GM21529 (cell line): ENCODE measurements around the gene CNIH3.

Experiments
- ATAC-seq: cut with Tn5 transposase; IDR thresholded peaks from one replicate; pipeline ENCODE4 v1.9.1; 2021; ENCODE audit not compliant: unreplicated experiment

CNIH3 gene

DNA sequence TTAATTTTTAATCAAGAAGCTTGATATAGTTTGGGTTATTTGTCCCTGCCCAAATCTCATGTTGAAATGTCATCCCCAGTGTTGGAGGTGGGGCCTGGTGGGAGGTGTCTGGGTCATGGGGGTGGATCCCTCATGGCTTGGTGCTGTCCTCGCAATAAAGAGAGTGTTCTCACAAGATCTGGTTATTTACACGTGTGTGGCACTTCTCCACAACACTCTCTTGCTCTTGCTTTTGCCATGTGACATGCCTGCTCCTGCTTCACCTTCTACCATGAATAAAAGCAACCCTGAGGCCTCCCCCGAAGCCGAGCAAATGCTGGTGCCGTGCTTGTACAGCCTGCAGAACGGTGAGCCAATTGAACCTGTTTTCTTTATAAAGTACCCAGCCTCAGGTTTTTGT, 2.6 kb upstream of the CNIH3 start:
- ATAC-seq = no peak

DNA sequence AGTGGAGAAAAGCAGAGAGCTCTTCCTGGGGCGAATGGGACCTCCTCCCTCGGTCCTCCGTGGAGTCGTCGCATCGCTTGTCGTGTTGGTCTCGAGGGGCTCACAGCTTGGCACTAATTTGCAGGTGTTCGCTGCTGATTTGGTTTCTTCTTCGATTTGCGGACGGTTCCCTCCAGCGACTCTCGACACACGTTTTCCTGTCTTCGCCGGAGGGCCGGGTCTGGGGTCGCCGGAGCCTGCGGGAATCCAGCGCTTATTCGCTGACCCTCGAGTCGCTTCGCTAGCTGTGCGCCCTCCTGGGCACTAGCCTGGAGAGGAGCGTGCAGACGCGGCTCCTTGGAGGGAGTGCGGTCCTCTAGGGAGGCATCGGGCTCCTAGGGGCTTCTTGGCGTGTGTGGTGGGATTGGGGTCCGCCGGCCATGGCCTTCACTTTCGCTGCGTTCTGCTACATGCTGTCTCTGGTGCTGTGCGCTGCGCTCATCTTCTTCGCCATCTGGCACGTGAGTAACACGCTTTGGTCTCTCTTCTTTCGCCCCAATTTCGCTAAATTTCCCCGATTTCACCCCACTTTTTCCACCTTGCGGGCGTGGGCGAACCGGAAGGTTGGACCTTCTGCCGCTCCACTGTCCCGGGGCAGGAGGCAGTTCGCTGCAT, 766 bp downstream of the CNIH3 start:
- no peak for ATAC-seq

DNA sequence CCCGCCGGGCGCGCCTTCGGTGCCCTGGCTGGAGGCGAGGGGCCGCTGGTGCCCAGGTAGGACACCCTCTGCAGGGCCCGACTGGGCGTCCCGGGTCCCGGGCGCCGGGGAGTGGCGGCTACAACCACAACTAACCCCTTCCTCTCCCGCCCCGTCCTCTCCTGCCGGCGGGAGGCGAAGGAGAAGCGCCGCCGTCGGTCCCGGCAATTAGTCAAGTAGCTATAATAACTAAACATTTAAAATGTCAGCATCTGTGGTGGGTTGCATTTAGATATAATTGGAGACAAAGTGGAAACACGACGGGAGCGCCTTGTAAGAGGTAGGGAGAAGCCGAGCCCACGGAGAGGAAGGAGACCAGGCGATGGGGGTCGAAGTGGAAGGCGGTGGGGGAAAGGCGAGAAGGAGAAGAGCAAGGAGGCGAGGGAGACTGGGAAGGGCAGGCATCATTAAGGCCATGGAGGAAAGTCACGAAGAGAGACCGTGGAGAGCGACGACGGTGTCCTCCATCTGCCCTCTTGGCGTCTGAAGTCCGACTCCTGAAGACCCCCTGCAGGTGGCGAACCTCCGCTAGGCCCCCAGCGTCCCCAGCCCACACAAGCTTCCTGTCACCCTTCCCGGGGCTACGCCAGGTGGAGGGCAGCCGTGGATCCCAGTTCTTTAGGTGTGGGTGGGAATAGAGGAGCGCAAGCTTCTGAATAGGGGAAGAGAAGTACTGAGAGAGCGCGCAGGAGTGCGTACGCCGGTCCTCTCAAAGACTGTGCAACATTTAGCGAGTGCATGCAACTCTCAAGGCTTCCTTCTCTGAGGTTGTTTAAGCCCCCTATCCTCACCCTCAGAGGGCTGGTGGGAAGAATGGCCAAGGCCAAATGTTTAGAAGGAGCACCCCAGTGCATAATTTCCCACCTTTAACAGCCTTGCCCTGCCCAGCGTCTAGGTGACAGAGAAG, 1.6 kb downstream of the CNIH3 start:
- ATAC-seq = no peak

DNA sequence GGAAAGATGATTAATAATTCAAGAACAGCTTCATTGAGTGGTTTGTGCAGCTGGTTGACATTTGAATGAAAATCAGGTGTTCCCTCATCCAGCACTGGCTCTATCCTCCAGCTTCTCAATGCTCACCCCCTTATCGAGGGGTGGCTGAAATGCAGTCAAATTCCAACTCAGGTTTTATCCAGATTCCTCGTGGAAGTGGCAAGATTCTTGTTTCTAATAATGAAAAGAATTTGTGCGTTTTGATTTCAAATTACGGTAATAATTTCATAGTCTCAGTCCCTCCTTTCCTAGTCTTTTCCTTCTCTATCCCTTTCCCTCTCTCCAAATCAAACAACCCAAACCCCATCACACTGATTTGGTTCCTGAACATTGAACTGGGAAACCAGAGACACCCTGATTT, 3.1 kb downstream of the CNIH3 start:
- no peak for ATAC-seq

DNA sequence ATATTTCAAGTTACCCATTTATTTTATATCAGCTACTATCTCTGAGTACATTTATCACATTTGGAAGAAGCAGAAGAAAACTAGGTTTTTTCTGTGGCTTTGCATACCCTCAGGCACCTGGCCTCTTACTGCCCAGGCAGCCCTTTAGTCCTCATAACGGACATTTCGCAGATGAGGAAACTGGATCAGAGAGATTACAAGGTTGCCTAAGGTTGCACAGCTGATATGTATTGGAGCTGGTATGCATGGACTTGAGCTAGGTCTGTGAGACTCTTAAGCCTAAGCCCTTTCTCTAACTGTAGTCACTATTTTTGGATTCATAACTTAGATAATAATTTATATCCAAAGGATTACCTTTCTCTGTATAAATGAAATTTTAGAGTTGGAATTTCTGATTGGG, 4.0 kb downstream of the CNIH3 start:
- no peak for ATAC-seq

DNA sequence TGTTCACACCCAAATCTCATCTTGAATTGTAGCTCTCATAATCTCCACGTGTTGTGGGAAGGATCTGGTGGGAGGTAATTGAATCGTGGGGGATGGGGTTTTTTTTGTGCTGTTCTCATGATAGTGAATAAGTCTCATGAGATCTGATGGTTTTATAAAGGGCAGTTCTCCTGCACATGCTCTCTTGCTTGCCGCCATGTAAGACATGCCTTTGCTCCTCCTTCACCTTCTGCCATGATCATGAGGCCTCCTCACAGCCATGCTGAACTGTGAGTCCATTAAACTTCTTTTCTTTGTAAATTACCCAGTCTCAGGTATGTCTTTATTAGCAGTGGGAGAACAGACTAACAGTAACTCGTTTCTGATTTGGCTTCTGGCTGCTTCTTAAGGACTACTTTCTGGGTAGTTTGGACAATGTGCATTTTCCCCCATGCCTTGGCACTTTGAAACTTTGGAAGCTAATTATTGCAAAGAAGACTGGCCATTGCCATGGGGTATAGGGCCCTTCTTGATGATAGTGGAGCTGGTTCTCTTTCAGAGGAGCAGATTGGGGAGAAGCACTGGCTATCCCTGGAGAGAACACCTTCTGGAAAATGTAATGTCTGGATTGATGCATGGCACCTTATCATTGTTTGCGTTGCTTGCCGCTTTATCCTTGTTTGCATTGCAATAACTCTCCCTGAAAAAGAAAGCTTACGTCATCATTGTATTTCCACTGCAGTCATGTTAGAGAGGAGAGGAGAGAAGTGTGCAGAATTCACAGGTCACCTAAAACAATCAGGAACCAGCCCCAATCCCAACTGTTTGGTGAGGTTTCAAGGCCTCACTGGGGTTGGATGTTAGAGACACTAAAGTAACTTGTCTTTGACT, 5.9 kb downstream of the CNIH3 start:
- ATAC-seq = no peak

DNA sequence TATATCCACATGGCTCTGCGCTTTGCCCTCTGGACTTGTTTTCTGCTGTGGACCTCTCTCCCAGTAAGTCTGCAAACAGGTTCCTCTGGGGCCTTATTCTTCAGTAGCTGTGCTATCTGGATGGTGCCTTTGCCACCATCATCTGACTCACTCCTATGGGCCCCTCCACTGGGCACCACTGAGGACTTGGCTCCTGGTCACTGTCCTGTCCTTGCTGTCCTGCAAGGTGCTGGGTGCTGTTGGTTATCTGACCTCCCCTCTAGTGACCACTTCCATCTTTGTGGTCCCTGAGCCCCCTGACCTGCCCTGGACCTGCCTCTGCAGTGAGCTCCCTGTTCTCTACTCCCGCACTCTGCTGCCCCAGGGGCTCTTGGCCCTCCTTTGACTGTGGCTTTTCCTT, 6.7 kb downstream of the CNIH3 start:
- ATAC-seq = no peak

DNA sequence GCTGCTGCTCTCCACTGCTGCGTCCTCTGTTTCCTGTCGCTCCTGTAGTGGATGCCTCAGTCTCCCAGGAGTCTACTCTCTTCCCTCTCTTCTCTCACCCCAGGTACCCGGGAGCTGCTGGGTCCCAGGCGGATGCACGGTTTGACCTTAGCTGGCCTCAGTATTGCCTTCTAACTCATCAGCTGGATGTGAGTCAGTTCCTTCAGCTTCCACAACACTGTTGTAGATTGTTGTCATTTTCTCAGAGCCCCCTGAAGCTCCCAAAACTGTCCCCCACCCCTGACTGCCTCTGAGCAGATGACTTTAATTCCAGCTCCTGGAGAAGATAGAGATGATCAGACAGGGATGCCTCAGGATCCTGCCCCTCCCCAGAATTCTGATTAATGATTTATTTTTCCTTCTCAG, 7.2 kb downstream of the CNIH3 start:
- no peak for ATAC-seq

DNA sequence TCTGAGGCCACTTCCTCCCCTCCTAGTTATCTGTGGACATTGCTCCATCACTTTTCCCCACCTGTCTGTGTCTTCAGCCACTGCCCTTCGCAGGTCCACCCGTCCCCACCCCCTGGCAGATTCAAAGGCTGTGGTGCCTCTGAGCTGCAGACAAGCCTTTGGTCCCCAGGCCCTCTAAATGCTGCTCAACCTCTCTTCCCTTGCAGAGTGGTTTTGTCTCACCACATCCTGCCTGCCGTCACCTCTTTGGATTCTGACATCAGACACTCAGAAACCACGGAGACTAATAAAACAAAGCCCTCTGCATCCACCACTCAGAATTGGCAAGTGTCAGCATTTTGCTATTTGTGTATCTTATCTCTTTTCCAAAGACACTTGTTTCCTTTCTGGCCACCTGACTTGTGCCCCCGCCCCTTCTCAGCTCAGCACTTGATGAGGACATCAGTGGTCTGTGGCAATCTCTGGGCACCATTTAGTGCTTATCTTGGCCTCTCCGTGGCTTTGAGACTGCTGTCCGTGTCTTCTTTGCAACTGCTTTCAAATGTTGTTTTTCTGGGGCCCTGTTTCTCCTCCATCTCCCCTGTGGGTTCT, 7.7 kb downstream of the CNIH3 start:
- ATAC-seq = peak; percentile 90

DNA sequence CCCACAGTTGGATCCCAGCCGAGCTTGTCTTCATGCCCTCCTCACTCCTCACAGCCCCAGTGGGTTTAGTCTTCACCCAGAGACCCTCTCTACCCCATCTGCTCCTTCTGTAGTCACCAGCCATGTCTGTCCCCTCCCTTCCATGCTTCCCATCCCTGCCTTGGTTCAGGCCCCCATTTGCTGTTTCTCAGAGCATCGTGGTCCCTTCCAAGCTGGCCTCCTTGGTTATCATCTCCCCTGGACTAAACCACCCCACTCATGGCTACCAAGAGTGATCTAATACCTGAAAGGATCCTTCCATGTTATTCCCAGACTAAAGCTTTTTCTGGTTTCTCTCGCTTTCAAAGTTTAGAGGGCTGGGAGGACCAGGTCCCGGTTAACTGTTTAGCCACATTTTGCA, 8.3 kb downstream of the CNIH3 start:
- no peak for ATAC-seq

DNA sequence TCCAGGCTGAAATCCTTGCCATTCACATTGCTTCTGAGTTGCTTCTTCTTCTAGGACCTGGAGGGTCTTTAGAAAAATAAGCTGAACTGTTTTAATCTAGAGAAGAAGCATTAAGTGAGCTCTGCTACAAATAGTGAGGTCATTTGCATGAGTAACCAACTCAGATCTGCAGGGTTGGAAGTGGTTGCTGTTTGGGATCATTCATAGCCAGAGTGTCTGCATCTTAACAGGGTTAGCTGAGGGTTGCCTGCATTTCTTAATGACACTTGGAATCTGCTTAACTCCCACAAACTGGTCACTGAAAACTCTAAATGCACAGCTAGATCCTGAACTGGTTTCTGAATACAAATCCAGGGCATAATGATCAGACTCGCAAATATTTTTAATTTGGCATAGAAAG, 9.9 kb downstream of the CNIH3 start:
- no peak for ATAC-seq

DNA sequence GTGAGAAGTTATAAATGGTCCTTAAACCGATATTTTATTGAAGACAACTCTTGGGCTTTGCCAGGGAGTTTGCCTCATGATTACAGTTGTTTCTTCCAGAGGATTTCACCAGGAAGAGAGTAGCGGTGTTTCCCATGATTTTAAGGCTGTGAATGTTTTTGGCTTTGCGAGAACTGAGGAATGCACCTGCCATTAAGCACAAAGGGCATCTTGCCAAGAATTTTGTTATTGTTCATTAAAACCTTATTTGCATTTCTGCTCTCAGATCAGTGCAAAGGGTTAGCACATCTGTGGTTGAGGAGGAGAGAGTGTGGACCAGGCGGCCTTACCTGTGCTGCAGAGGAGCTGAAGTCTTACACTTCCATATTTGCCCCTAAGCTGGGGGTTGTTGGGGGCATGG, 13.8 kb downstream of the CNIH3 start:
- ATAC-seq = no peak

DNA sequence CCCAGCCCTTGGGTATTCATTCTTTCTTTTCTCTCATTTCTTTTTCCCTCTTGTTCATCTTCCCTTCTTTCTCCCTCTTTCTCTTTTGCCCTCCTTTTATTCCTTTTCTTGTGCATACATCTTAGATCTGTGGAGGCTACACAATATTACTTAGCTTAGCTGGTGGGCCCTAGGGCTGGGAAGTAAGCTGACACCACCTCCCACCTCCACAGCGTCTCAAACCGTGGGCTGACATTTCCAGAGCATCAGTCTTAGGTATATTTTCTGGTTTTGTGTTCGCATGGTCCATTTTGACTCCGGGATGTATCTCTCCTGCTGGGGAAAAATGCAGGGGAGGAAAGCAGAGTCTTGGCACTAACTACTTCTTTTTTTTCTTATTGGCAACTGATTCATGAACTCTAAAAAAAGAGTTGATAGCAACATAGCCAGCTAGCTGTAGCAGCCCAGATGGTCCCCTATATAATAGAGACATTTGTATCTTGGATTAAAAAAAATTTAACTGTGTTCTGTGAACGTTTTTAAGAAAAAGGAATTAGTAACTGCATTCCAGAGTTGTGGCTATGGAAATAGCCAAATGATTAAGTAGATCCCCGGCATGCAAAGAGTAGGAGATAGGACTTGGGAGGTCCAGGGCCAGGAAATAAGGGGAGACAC, 15.5 kb downstream of the CNIH3 start:
- no peak for ATAC-seq

DNA sequence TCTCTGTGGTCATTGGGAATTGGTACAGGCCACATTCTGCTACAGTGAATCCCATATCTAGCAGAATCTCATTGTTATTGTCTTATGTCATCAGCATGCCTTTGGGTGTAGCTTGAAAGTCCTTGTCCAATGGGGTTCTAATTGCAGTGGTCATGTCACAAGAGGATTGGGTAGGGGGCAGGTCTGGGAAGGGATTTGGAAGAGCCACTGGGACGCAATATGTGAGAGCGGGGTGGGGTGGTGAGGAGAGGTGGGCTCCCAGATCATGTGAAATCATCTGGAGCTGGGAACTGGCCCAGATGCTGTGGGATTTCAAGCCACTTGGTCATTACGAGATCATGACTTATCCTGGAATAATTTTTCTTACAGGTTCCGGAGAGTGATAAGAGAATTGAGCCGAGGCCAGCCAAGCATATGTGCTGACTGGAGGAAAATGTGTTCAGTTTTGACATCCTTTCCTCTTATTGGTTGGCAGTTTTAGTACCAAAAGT, 16.3 kb downstream of the CNIH3 start:
- ATAC-seq = no peak

DNA sequence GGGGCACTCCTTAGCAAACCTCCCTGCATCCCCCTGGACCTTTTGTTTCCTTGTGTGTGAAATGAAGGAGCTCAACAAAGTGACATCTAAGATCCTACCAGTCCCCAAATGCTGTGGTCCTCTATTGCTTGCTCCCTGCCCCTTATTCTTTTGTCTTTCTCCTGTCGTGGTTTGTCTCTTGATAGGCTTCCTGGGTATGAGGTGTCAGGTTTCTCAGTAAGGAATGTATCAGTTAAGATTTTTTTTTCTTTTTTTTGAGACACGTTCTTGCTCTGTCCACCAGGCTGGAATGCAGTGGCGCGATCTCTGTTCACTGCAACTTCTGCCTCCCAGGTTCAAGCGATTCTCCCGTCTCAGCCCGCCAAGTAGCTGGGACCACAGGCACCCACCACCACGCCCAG, 16.8 kb downstream of the CNIH3 start:
- no peak for ATAC-seq

DNA sequence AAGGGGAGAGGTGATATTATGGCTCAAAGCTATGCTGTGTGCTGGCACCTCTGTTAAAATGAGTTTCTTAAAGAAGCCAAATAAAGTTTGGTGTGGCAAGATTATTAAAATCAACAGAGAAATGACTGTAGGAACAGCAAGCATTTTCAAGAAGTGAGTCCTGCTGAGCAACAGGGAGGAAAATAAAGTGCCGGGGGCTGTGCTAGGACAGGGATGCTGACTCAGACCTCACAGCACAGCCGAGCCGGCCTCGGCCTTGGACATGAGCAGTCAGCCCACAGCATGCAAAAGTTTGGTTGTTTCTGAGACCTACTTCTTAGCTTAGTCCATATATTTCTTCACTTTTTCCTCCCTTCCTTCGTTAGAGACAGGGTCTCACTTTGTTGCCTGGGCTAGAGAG, 19.2 kb downstream of the CNIH3 start:
- ATAC-seq = no peak

DNA sequence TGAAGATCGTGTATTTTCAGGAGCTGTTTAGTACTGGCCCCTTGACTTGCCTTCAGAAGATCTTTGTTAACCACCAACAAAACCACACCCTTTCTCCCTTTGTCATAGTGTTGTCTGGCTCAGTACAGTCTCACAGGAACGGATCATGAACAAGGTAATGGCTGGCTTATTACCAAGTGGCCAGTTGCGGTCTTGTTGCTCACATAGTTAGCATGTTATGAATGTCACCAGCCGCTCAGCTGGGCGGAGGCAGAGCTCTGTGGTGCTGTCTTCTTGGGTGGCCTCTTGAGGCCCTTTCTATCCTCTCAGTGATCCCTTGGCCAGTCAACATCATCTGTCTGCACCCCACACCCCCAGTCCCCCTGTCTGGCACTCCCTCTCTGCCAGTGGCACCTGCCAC, 21.4 kb downstream of the CNIH3 start:
- no peak for ATAC-seq

DNA sequence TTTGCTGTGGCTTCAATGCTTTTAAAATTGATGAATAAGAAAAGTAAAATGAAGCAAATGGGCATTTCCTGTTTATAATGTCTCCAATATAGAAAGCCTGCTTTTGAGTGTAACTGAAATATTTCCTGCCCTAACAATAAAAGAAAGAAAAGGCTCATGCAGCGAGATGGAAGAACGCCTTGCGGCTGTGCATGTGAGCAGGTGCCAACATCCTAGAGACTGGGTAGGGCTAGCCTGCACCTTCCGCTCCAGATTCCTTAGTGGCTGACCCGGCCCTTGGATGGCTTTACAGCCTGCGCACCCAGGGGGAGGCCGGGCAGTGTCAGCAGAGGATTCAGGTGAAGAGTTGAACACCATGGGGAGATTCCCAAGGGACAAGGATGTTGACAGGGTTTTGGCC, 21.8 kb downstream of the CNIH3 start:
- no peak for ATAC-seq

DNA sequence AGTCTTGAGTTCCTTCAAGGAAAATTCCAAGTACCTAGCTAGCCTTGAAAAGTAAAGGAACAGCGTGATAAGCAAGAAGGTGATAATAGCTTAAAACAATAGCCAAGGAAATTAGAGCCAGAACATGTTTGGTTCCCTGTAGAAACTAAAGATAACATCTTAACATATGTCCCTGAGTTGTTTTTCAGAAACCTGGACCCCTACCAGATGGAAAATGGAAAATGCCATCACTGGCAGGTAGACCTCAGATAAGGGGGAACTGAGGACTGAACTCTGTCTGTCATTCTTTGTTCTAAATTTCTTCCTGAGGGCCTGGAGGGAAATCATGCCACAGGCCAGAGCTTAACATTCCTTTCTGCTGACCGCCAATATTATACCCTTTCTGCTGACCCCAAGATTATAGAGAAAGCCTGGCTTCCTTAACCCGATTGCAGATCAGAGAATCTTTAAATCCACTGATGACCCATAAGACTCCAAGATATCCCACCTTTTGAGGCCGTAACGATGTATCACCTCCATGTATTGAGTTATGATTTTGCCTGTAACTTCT, 23.4 kb downstream of the CNIH3 start:
- no peak for ATAC-seq

DNA sequence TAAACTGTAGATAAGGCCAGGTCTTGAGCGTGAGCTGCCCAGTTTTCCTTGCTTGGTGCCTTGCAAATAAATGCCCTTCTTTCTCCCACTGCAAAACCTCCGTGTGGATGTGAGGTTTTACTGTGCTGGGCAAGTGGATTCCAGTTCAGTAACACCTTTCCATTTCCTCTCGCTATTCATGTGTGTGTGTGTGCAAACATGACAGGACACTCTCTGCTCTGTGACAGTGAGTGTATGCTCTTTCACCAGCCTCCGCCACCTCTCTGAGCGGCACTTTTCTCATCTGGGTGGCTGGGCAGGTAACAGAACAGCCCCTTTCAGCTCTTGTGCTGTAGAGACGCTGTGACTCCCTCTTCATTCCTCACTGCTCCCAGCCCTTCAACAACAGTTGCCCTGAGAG, 23.9 kb downstream of the CNIH3 start:
- no peak for ATAC-seq
